CD14-positive monocyte (primary cell): Measurements from ENCODE around the gene MORN5. TPM values are rescaled to one million over a fixed set of nuclear protein-coding genes. Genes with fewer than 3 reads are reported as not detected.

ENCODE experiments used
- DNase-seq, 3 donors: peaks; one replicate each; pipeline ENCODE4 v3.0.0-alpha.2; 2011 to 2022
- H2AFZ ChIP-seq: 2 replicates; pipeline ENCODE4 v1.6.0; 2012; ENCODE audit warnings: mild to moderate bottlenecking, low read depth, low read length, inconsistent platforms; ENCODE audit not compliant: insufficient read depth, poor library complexity, severe bottlenecking
- H3K27ac ChIP-seq, 2 donors: 1 replicate in 1 of 2; 2 replicates in 1 of 2; pipeline ENCODE4 v1.5.1; 2012 to 2013; ENCODE audit warnings: low read length in 2 of 2, control low read depth in 1 of 2, inconsistent platforms in 1 of 2, low read depth in 1 of 2, mild to moderate bottlenecking in 1 of 2
- H3K27me3 ChIP-seq, 2 donors: one replicate each; pipeline versions ENCODE4 v1.6.0 to v1.6.1; 2011 to 2013; ENCODE audit warnings: low read length in 2 of 2; ENCODE audit not compliant: control insufficient read depth in 2 of 2, insufficient read depth in 2 of 2
- H3K36me3 ChIP-seq, 2 donors: replicated peaks in 1 of 2; 1 replicate in 1 of 2; 2 replicates in 1 of 2; pipeline versions ENCODE4 v1.5.1 to v1.6.1; 2012 to 2013; ENCODE audit warnings: low read length in 2 of 2, control low read depth in 1 of 2, inconsistent platforms in 1 of 2, mild to moderate bottlenecking in 1 of 2; ENCODE audit not compliant: insufficient read depth in 2 of 2, control insufficient read depth in 1 of 2
- H3K4me1 ChIP-seq, 2 donors: 1 replicate in 1 of 2; 2 replicates in 1 of 2; pipeline versions ENCODE4 v1.5.1 to v1.6.1; 2012 to 2013; ENCODE audit warnings: low read length in 2 of 2, control low read depth in 1 of 2, inconsistent platforms in 1 of 2, mild to moderate bottlenecking in 1 of 2, moderate library complexity in 1 of 2; ENCODE audit not compliant: insufficient read depth in 2 of 2, control insufficient read depth in 1 of 2
- H3K4me2 ChIP-seq: replicated peaks from 2 replicates; pipeline ENCODE3; 2012; ENCODE audit warnings: low read length, moderate library complexity, mild to moderate bottlenecking; ENCODE audit not compliant: poor library complexity, severe bottlenecking; ENCODE audit errors: extremely low read depth
- H3K4me3 ChIP-seq, 3 experiments: fragments of 200-600 bp in 1 of 3; sonication (generic) in 1 of 3; replicated peaks in 1 of 3; 1 replicate in 2 of 3; 2 replicates in 1 of 3; pipeline ENCODE4 v1.5.1; 2011 to 2013; ENCODE audit warnings: low read length in 3 of 3, mild to moderate bottlenecking in 3 of 3, control low read depth in 2 of 3, low read depth in 2 of 3, inconsistent platforms in 1 of 3, moderate library complexity in 1 of 3
- H3K79me2 ChIP-seq: 2 replicates; pipeline ENCODE4 v1.6.0; 2012; ENCODE audit warnings: mild to moderate bottlenecking, control low read depth, inconsistent platforms, low read length, moderate library complexity; ENCODE audit not compliant: insufficient read depth
- H3K9ac ChIP-seq: 2 replicates; pipeline ENCODE4 v1.6.0; 2017; ENCODE audit warnings: low read length, mild to moderate bottlenecking; ENCODE audit not compliant: insufficient read depth, poor library complexity, severe bottlenecking
- H3K9me3 ChIP-seq, 2 donors: replicated peaks in 1 of 2; 1 replicate in 1 of 2; 2 replicates in 1 of 2; pipeline versions ENCODE4 v1.5.1 to v1.6.1; 2012 to 2013; ENCODE audit warnings: low read length in 2 of 2, control low read depth in 1 of 2; ENCODE audit not compliant: control insufficient read depth in 1 of 2, insufficient read depth in 1 of 2
- H4K20me1 ChIP-seq: 2 replicates; pipeline ENCODE4 v1.6.0; 2012; ENCODE audit warnings: mild to moderate bottlenecking, low read length, control low read depth, moderate library complexity; ENCODE audit not compliant: insufficient read depth
- H3K27ac Mint-ChIP-seq, 7 donors: one replicate each; pipeline ENCODE4 v1.8.0; 2020; ENCODE audit warnings: mild to moderate bottlenecking in 7 of 7, mixed read lengths in 7 of 7, moderate library complexity in 6 of 7, inconsistent platforms in 2 of 7
- H3K27me3 Mint-ChIP-seq, 3 donors: one replicate each; pipeline ENCODE4 v1.8.0; 2021 to 2022; ENCODE audit warnings: low read depth in 3 of 3, mild to moderate bottlenecking in 3 of 3, mixed read lengths in 3 of 3, moderate library complexity in 3 of 3, inconsistent platforms in 1 of 3
- H3K36me3 Mint-ChIP-seq, 2 donors: one replicate each; pipeline ENCODE4 v1.8.0; 2020; ENCODE audit warnings: mixed read lengths in 2 of 2, inconsistent platforms in 1 of 2, mild to moderate bottlenecking in 1 of 2
- H3K4me1 Mint-ChIP-seq: one replicate; pipeline ENCODE4 v1.8.0; 2020; ENCODE audit warnings: mild to moderate bottlenecking, mixed read lengths
- H3K4me3 Mint-ChIP-seq, 2 donors: one replicate each; pipeline ENCODE4 v1.8.0; 2020; ENCODE audit warnings: mild to moderate bottlenecking in 2 of 2, mixed read lengths in 2 of 2, moderate library complexity in 1 of 2
- H3K9me3 Mint-ChIP-seq, 7 donors: one replicate each; pipeline ENCODE4 v1.8.0; 2020 to 2022; ENCODE audit warnings: mixed read lengths in 7 of 7, mild to moderate bottlenecking in 6 of 7, moderate library complexity in 6 of 7, inconsistent platforms in 2 of 7
- CTCF ChIP-seq: fragments of 200-600 bp; IDR thresholded peaks from one replicate; pipeline ENCODE4 v1.8.0; 2022; ENCODE audit warnings: antibody characterized with exemption, mild to moderate bottlenecking
- WGBS: methylation state at CpG from one replicate; pipeline ENCODE4 v1.1.5; 2013; ENCODE audit warnings: missing lambda C conversion rate; ENCODE audit not compliant: insufficient coverage; 5-methylcytosine and 5-hydroxymethylcytosine counted together
- intact Hi-C, 2 donors: fragments of 100-400 bp; cut with micrococcal nuclease; formaldehyde crosslinking; loops; one replicate each; pipeline versions ENCODE4 v1.15.0 to v1.15.1; 2023
- polyA plus RNA-seq, 3 donors: library from polyadenylated mRNA; depleted of rRNA in 1 of 3; unstranded in 2 of 3; stranded (reverse) in 1 of 3; fragments of 300-500 nt in 2 of 3; fragments of >200 nt in 1 of 3; fragmentation: Illumina TruSeq in 2 of 3; gene quantifications; 1 replicate in 2 of 3; 2 replicates in 1 of 3; pipeline ENCODE4 v1.2.3, GENCODE V29; 2012 to 2021

The MORN5 gene
- polyA plus RNA-seq, 3 donors: not detected

- H2AFZ ChIP-seq: no peak overlapping the region
- Mint-ChIP-seq H3K27ac (peak overlapping the region in 1 of 7 donors; percentile 63), H3K36me3 (no peaks in the 10 kb centered on the region), H3K27me3 (peaks cover 0 to 5% (median 2%) of the 10 kb centered on the region in 3 donors), H3K4me1 (no peaks in the 10 kb centered on the region), H3K9me3 (no peaks in the 10 kb centered on the region), H3K4me3 (no peak overlapping the region)
- no peak overlapping the region for H3K4me2 ChIP-seq
- no peak for DNase-seq
- intact Hi-C loops: no loop called here
- no peak overlapping the region for H3K9ac ChIP-seq
- WGBS: 79% methylated on average over 4 of the region's 4 CpGs
- no peaks in the 10 kb centered on the region for H4K20me1 ChIP-seq
- TF ChIP-seq CTCF: no peak
- no peak overlapping the region for H3K4me3 ChIP-seq
- no peaks in the 10 kb centered on the region for H3K36me3 ChIP-seq
- H3K9me3 ChIP-seq: no peaks in the 10 kb centered on the region
- H3K27me3 ChIP-seq: no peaks in the 10 kb centered on the region
- H3K4me1 ChIP-seq: no peaks in the 10 kb centered on the region
- no peak overlapping the region for H3K27ac ChIP-seq
- H3K79me2 ChIP-seq: no peaks in the 10 kb centered on the region
Observed at GRCh38 chr9:122197882-122198281, 38.2 kb downstream of the MORN5 start.

GRCh38 chr9:122200960-122201595 lies 41.4 kb downstream of the MORN5 start:
- DNase-seq: no peak
- no peak overlapping the region for H3K9ac ChIP-seq
- Mint-ChIP-seq H3K9me3 (no peaks in the 10 kb centered on the region), H3K4me1 (no peaks in the 10 kb centered on the region), H3K27ac (no peak overlapping the region), H3K36me3 (no peaks in the 10 kb centered on the region), H3K27me3 (peaks cover 0 to 3% (median 3%) of the 10 kb centered on the region in 3 donors), H3K4me3 (no peak overlapping the region)
- H3K27me3 ChIP-seq: no peaks in the 10 kb centered on the region
- no peak overlapping the region for H3K27ac ChIP-seq
- no peaks in the 10 kb centered on the region for H3K79me2 ChIP-seq
- no peak for TF ChIP-seq CTCF
- no peak overlapping the region for H3K4me2 ChIP-seq
- no peaks in the 10 kb centered on the region for H3K9me3 ChIP-seq
- intact Hi-C loops: no loop called here
- 39% methylated on average over 3 of the region's 7 CpGs for WGBS
- H3K4me3 ChIP-seq: no peak overlapping the region
- H3K36me3 ChIP-seq: no peaks in the 10 kb centered on the region
- no peaks in the 10 kb centered on the region for H3K4me1 ChIP-seq
- H2AFZ ChIP-seq: no peak overlapping the region
- H4K20me1 ChIP-seq: no peaks in the 10 kb centered on the region
